ENCODE measurements around the gene PFDN2.

PFDN2 gene

GRCh38 chr1:161099090-161099802, 18.6 kb downstream of the PFDN2 start:
- DNase-seq = no peak

GRCh38 chr1:161098210-161099068, 19.4 kb downstream of the PFDN2 start, which contains the start of gene KLHDC9:
TSS of gene KLHDC9 (plus strand) at chr1:161098361. CDS start at chr1:161098536, 175 bp downstream.
- peak; percentile 92 to 97 for DNase-seq

- no peak for DNase-seq
Measured at GRCh38 chr1:161096530-161096929, 21.3 kb downstream of the PFDN2 start.

GRCh38 chr1:161096015-161096414, 21.8 kb downstream of the PFDN2 start:
- no peak for DNase-seq

- no peak for DNase-seq
Measured at GRCh38 chr1:161095230-161095629, 22.6 kb downstream of the PFDN2 start.

GRCh38 chr1:161094481-161094880, 23.4 kb downstream of the PFDN2 start:
- no peak for DNase-seq

GRCh38 chr1:161092621-161093028, 25.2 kb downstream of the PFDN2 start:
- DNase-seq = no peak

GRCh38 chr1:161091796-161092507, 25.9 kb downstream of the PFDN2 start:
- DNase-seq = no peak

- no peak for DNase-seq
Measured at GRCh38 chr1:161091093-161091492, 26.7 kb downstream of the PFDN2 start.

- no peak for DNase-seq
Measured at GRCh38 chr1:161090617-161091016, 27.2 kb downstream of the PFDN2 start.

GRCh38 chr1:161089938-161090337, 27.9 kb downstream of the PFDN2 start:
- no peak for DNase-seq

- no peak for DNase-seq
Measured at GRCh38 chr1:161089251-161089924, 28.4 kb downstream of the PFDN2 start, which contains the start of gene NECTIN4. TSS of gene NECTIN4 (minus strand) at chr1:161089558. CDS start at chr1:161089296, 262 bp downstream.

- DNase-seq = no peak
Measured at GRCh38 chr1:161088587-161089110, 29.2 kb downstream of the PFDN2 start.

- no peak for DNase-seq
Measured at GRCh38 chr1:161086457-161086856, 31.4 kb downstream of the PFDN2 start.

- no peak for DNase-seq
Measured at GRCh38 chr1:161085165-161085564, 32.7 kb downstream of the PFDN2 start.

GRCh38 chr1:161084597-161084988, 33.2 kb downstream of the PFDN2 start:
- DNase-seq = no peak

GRCh38 chr1:161083748-161084596, 33.9 kb downstream of the PFDN2 start:
- no peak for DNase-seq

GRCh38 chr1:161082996-161083747, 34.7 kb downstream of the PFDN2 start:
- DNase-seq = peak in 1 of 2 experiments; percentile 6

- no peak for DNase-seq
Measured at GRCh38 chr1:161082483-161082882, 35.4 kb downstream of the PFDN2 start.

GRCh38 chr1:161081519-161081918, 36.3 kb downstream of the PFDN2 start:
- no peak for DNase-seq

All from SHP77 (cell line).